Esophagus muscularis mucosa (tissue), 4 donors: ENCODE data around the gene SULT2A1. TPM values are rescaled to one million over a fixed set of nuclear protein-coding genes. Genes with fewer than 3 reads are reported as not detected.

Experiments used
- DNase-seq: peaks from one replicate; pipeline ENCODE4 v3.0.0-alpha.2; 2017; ENCODE audit errors: extremely low spot score
- H3K27ac ChIP-seq, 4 donors: fragments of 200-600 bp; sonication (generic); replicated peaks in 1 of 4; 1 replicate in 3 of 4; 2 replicates in 1 of 4; pipeline ENCODE4 v1.5.1; 2016 to 2019; ENCODE audit warnings: mild to moderate bottlenecking in 1 of 4
- H3K27me3 ChIP-seq, 4 donors: fragments of 200-600 bp; sonication (generic); one replicate each; pipeline versions ENCODE4 v1.5.1 to v1.6.0; 2016 to 2019
- H3K36me3 ChIP-seq, 4 donors: fragments of 200-600 bp; sonication (generic); one replicate each; pipeline ENCODE4 v1.5.1; 2016 to 2019
- H3K4me1 ChIP-seq, 4 donors: fragments of 200-600 bp; sonication (generic); one replicate each; pipeline ENCODE4 v1.5.1; 2016 to 2019
- H3K4me3 ChIP-seq, 4 donors: fragments of 200-600 bp; sonication (generic); 1 replicate in 2 of 4; 2 replicates in 2 of 4; pipeline ENCODE4 v1.5.1; 2016 to 2019; ENCODE audit warnings: mild to moderate bottlenecking in 4 of 4, moderate library complexity in 1 of 4
- H3K9me3 ChIP-seq, 4 donors: fragments of 200-600 bp; sonication (generic); 1 replicate in 3 of 4; 2 replicates in 1 of 4; pipeline ENCODE4 v1.5.1; 2016 to 2019
- CTCF ChIP-seq, 3 experiments: fragments of 200-600 bp in 2 of 3; fragments of 450-650 bp in 1 of 3; sonication (generic) in 2 of 3; IDR thresholded peaks; one replicate each; pipeline ENCODE4 v1.5.1; 2017 to 2019; ENCODE audit warnings: antibody characterized with exemption in 3 of 3, mild to moderate bottlenecking in 2 of 3, moderate library complexity in 1 of 3
- EP300 ChIP-seq: sonication (generic); formaldehyde crosslinking; IDR thresholded peaks from one replicate; pipeline ENCODE4 v1.6.1; 2017; ENCODE audit warnings: antibody characterized with exemption
- POLR2A ChIP-seq: fragments of 450-650 bp; IDR thresholded peaks from one replicate; pipeline ENCODE4 v1.6.1; 2017; ENCODE audit warnings: antibody characterized with exemption, moderate library complexity, mild to moderate bottlenecking, low read depth
- POLR2AphosphoS5 ChIP-seq, 2 donors: sonication (generic); formaldehyde crosslinking; IDR thresholded peaks; one replicate each; pipeline ENCODE4 v1.6.1; 2017; ENCODE audit warnings: antibody characterized with exemption in 2 of 2
- WGBS: methylation state at CpG from one replicate; pipeline ENCODE4 v1.1.5; 2018; 5-methylcytosine and 5-hydroxymethylcytosine counted together
- intact Hi-C: fragments of 100-400 bp; cut with DNase I; formaldehyde crosslinking; loops from one replicate; pipeline ENCODE4 v1.15.1; 2023
- total RNA-seq, 4 donors: library from RNA; depleted of rRNA; stranded (reverse); fragments of >200 nt; gene quantifications; one replicate each; pipeline versions ENCODE4 v1.1.0 to v1.2.1, GENCODE V29; 2016

The SULT2A1 gene
- total RNA-seq, 4 donors from 2014 or later: not detected

- Histone ChIP-seq H3K27me3 (peaks cover 0 to 65% (median 0%) of the 10 kb centered on the region in 4 donors), H3K9me3 (peaks cover 0 to 2% (median 0%) of the 10 kb centered on the region in 4 donors), H3K4me3 (no peak within 1 kb of the TSS), H3K4me1 (no peaks in the 10 kb centered on the region), H3K27ac (no peak within 1 kb of the TSS), H3K36me3 (no peaks in the 10 kb centered on the region)
- intact Hi-C loops: no loop called here
- no peak for TF ChIP-seq EP300
- TF ChIP-seq CTCF (IDR thresholded peaks at IDR 0.05): no peak
- TF ChIP-seq POLR2A: no peak
- no peak for TF ChIP-seq POLR2AphosphoS5 (IDR thresholded peaks at IDR 0.05)
- 43% methylated on average over 14 of the region's 15 CpGs for WGBS
- no peak for DNase-seq
Measured at GRCh38 chr19:47821460-47822020, 64.6 kb downstream of the SULT2A1 start, which contains the start of gene CRX. TSS of gene CRX (plus strand) at chr19:47821937. CDS start at chr19:47834444, 12,507 bp downstream.

Other genes with a start within 250 kb of the SULT2A1 start
- 100 to 1,000 TPM; 154 to 444 (median 250) TPM for gene EHD2, start 172.9 kb downstream of the SULT2A1 start, total RNA-seq
- gene NOP53, start 140.8 kb downstream of the SULT2A1 start, total RNA-seq: 100 to 1,000 TPM; 350 to 500 (median 454) TPM
- 1,000 to 10,000 TPM; 1,363 to 1,667 (median 1,434) TPM for gene SELENOW, start 107.6 kb downstream of the SULT2A1 start, total RNA-seq
- not detected for gene TPRX1, start 81.8 kb downstream of the SULT2A1 start, total RNA-seq
- gene CRX, start 64.4 kb downstream of the SULT2A1 start, total RNA-seq: not detected
- gene TPRX2, start 27.1 kb downstream of the SULT2A1 start, total RNA-seq: not detected
- not detected for gene BSPH1, start 105.9 kb upstream of the SULT2A1 start, total RNA-seq
- gene ELSPBP1, start 108.3 kb upstream of the SULT2A1 start, total RNA-seq: not detected
- not detected for gene CABP5, start 157.8 kb upstream of the SULT2A1 start, total RNA-seq
- gene PLA2G4C, start 224.5 kb upstream of the SULT2A1 start, total RNA-seq: 10 to 100 TPM in 2 of 4 donors, 1 to 10 TPM in 2; 5.3 to 15.1 (median 9.3) TPM